K562 (cell line): Measurements from ENCODE around the gene OOSP1. TPM values are rescaled to one million over a fixed set of nuclear protein-coding genes. Genes with fewer than 3 reads are reported as not detected.
A peak's percentile ranks its signal among the peaks of the same experiment; 100 is the strongest.

Experiments used
- BACH1 ChIP-seq: fragments of 200-800 bp; sonication (Bioruptor generic); IDR thresholded peaks from 2 replicates; pipeline ENCODE4 v1.6.1; 2016; ENCODE audit warnings: missing genetic modification characterization, missing compliant biosample characterization
- CHD1 ChIP-seq: fragments of 200-600 bp; sonication (generic); IDR thresholded peaks from one replicate; pipeline ENCODE4 v1.6.1; 2012; ENCODE audit warnings: mild to moderate bottlenecking, moderate library complexity, low read length, inconsistent platforms
- CHD2 ChIP-seq: IDR thresholded peaks from 2 replicates; pipeline ENCODE4 v1.6.1; 2011; ENCODE audit warnings: low read depth, low read length
- EP400 ChIP-seq: fragments of 450-650 bp; IDR thresholded peaks from 2 replicates; pipeline ENCODE4 v1.6.1; 2017; ENCODE audit warnings: antibody characterized with exemption, mild to moderate bottlenecking, moderate library complexity
- FOXP4 ChIP-seq: sonication (generic); formaldehyde crosslinking; IDR thresholded peaks from 2 replicates; pipeline ENCODE4 v1.8.0; 2022; ENCODE audit warnings: mild to moderate bottlenecking, missing genetic modification reagents, borderline replicate concordance
- ILF3 ChIP-seq: fragments of 450-650 bp; IDR thresholded peaks from 2 replicates; pipeline ENCODE4 v1.6.1; 2018; ENCODE audit warnings: antibody characterized with exemption, mild to moderate bottlenecking, moderate library complexity, borderline replicate concordance
- MAFG ChIP-seq: fragments of 450-650 bp; conservative IDR thresholded peaks from 2 replicates; pipeline ENCODE4 v1.6.1; 2016; ENCODE audit warnings: missing genetic modification characterization, missing compliant biosample characterization
- NFIX ChIP-seq: fragments of 250-450 bp; sonication (Bioruptor Pico); IDR thresholded peaks from 2 replicates; pipeline ENCODE4 v1.4.0; 2020; ENCODE audit warnings: low read depth, mild to moderate bottlenecking, moderate library complexity
- NR2F6 ChIP-seq: fragments of 450-650 bp; formaldehyde crosslinking; IDR thresholded peaks from 2 replicates; pipeline ENCODE4 v1.4.0; 2020; ENCODE audit warnings: mild to moderate bottlenecking
- RNF2 ChIP-seq: sonication (generic); IDR thresholded peaks from 2 replicates; pipeline ENCODE4 v1.6.1; 2016
- RUNX1 ChIP-seq: sonication (generic); IDR thresholded peaks from 2 replicates; pipeline ENCODE4 v1.6.1; 2016; ENCODE audit warnings: antibody characterized with exemption, low read depth
- SMARCB1 ChIP-seq: IDR thresholded peaks from 2 replicates; pipeline ENCODE4 v1.6.1; 2011; ENCODE audit warnings: improper control_type of control experiment, low read depth; ENCODE audit not compliant: insufficient read length
- SRF ChIP-seq, 2 experiments: fragments of 250-450, 450-650 bp in 1 of 2; sonication (Bioruptor Pico) in 1 of 2; sonication (generic) in 1 of 2; formaldehyde crosslinking; IDR thresholded peaks; 2 replicates each; pipeline versions ENCODE4 v1.5.0 to v1.5.1; 2020 to 2022; ENCODE audit warnings: mild to moderate bottlenecking in 1 of 2, missing genetic modification reagents in 1 of 2
- TEAD1 ChIP-seq, 2 experiments: fragments of 450-650 bp in 1 of 2; sonication (generic) in 1 of 2; formaldehyde crosslinking; IDR thresholded peaks; 2 replicates each; pipeline versions ENCODE4 v1.4.0 to v1.8.0; 2020 to 2022; ENCODE audit warnings: mild to moderate bottlenecking in 2 of 2, missing genetic modification reagents in 1 of 2
- ZFP30 ChIP-seq: fragments of 250-450 bp; sonication (Bioruptor Pico); IDR thresholded peaks from 2 replicates; pipeline ENCODE4 v1.8.0; 2022; ENCODE audit warnings: moderate library complexity, mild to moderate bottlenecking, inconsistent platforms, borderline replicate concordance
- ZNF12 ChIP-seq: sonication (generic); formaldehyde crosslinking; IDR thresholded peaks from 2 replicates; pipeline ENCODE4 v1.4.0; 2020; ENCODE audit warnings: mild to moderate bottlenecking, missing genetic modification reagents
- ZNF57 ChIP-seq: fragments of 450-650 bp; formaldehyde crosslinking; IDR thresholded peaks from 2 replicates; pipeline ENCODE4 v1.4.0; 2020; ENCODE audit warnings: mild to moderate bottlenecking, moderate library complexity
- ZNF583 ChIP-seq: fragments of 250-450 bp; sonication (Bioruptor Pico); IDR thresholded peaks from 2 replicates; pipeline ENCODE4 v1.4.0; 2020
- ZNF584 ChIP-seq: fragments of 200-800 bp; sonication (Bioruptor generic); IDR thresholded peaks from 2 replicates; pipeline ENCODE4 v1.6.1; 2016; ENCODE audit warnings: low read depth, mild to moderate bottlenecking, missing genetic modification characterization, missing compliant biosample characterization
- polyA plus RNA-seq, 8 experiments: library from polyadenylated mRNA; depleted of rRNA in 4 of 8; stranded (reverse) in 5 of 8; unstranded in 3 of 8; fragments of >200 nt; fragmentation: Nextera tagmentation in 2 of 8; fragmentation: Illumina TruSeq in 1 of 8; extraction: Ambion mirVana in 2 of 8; extraction: Trizol in 1 of 8; gene quantifications; 2 replicates each; pipeline versions ENCODE4 v1.2.1 to v1.2.3, GENCODE V29; 2011 to 2014; ENCODE audit warnings: inconsistent platforms in 1 of 8, missing spikeins in 1 of 8
- total RNA-seq, 7 experiments: library from RNA; depleted of rRNA in 6 of 7; stranded (reverse); fragments of >200 nt in 6 of 7; fragmentation: Illumina TruSeq in 2 of 7; extraction: Trizol in 2 of 7; gene quantifications; 2 replicates each; pipeline versions ENCODE4 v1.2.1 to v1.2.3, GENCODE V29; 2011 to 2021; ENCODE audit warnings: low replicate concordance in 1 of 7
- TF ChIP-seq, protein P1 (sequence below): fragments of 200-400 bp; formaldehyde crosslinking; IDR thresholded peaks from 2 replicates; pipeline ENCODE4 v1.6.1; 2017; ENCODE audit warnings: mild to moderate bottlenecking, low read depth, low read length, moderate library complexity
- TF ChIP-seq, protein P2 (sequence below): IDR thresholded peaks from 2 replicates; pipeline ENCODE4 v1.6.1; 2016; ENCODE audit warnings: missing genetic modification characterization, missing compliant biosample characterization
- TF ChIP-seq, protein P3 (sequence below): IDR thresholded peaks from 2 replicates; pipeline ENCODE4 v1.6.1; 2014; ENCODE audit warnings: antibody characterized with exemption

The OOSP1 gene
- total and polyA plus RNA-seq, 9 of the 15 experiments (the other 6 are each of a cell fraction or from before 2014, with no cell fraction given): 0.14 to 3.0 (median 0.61) TPM

DNA sequence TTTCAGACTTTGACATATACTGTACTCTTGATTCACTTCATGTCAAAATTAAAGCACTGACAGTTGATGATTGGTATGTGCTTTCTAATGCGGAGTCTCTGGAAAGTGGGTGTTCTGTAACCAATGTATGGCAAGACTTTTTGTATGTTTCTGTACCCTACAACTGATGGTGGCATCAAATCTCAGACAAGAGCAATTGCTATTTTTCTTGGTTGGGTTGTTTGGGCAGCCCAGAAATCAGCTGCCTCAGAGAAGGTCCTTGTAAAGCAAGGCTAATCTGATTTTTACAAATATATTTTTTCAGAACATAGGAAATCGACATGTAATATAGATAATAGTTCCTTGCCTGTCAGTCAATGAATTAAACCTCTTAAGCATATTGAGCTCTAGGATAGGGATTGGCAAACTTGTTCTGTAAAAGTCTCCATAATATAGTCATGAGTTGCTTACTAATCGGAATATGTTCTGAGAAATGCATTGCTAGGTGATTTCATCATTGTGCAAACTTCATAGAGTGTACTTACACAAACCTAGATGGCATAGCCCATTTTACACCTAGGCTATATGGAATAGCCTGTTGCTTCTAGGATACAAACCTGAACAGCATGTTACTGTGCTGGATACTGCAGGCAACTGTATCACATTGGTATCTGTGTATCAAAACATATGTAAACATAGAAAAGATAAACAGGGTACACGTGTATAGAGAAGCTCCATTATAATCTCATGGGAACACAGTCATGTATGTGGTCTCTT lies 15.4 kb downstream of the OOSP1 start (continued):
- TF ChIP-seq, protein P1, sequence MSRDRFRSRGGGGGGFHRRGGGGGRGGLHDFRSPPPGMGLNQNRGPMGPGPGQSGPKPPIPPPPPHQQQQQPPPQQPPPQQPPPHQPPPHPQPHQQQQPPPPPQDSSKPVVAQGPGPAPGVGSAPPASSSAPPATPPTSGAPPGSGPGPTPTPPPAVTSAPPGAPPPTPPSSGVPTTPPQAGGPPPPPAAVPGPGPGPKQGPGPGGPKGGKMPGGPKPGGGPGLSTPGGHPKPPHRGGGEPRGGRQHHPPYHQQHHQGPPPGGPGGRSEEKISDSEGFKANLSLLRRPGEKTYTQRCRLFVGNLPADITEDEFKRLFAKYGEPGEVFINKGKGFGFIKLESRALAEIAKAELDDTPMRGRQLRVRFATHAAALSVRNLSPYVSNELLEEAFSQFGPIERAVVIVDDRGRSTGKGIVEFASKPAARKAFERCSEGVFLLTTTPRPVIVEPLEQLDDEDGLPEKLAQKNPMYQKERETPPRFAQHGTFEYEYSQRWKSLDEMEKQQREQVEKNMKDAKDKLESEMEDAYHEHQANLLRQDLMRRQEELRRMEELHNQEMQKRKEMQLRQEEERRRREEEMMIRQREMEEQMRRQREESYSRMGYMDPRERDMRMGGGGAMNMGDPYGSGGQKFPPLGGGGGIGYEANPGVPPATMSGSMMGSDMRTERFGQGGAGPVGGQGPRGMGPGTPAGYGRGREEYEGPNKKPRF: no peak
- no peak for TF ChIP-seq RNF2
- no peak for TF ChIP-seq ILF3
- no peak for TF ChIP-seq FOXP4
- peak in 1 of 2 experiments; percentile 62; a peak in 1 of 4 replicates for TF ChIP-seq TEAD1 (CRISPR knock-in tag; IDR thresholded peaks at IDR 0.05)
- peak; percentile 64; the same call in 1 of the 2 replicates for TF ChIP-seq BACH1 (tag)
- TF ChIP-seq ZNF57: no peak
- TF ChIP-seq NFIX (CRISPR knock-in tag): no peak
- no peak for TF ChIP-seq CHD2
- TF ChIP-seq MAFG (tag): no peak
- TF ChIP-seq ZNF12: no peak
- TF ChIP-seq RUNX1: no peak
- 0 out of 2 replicates have a peak, but pooled peaks have one; percentile 16 for TF ChIP-seq EP400
- TF ChIP-seq, protein P2, sequence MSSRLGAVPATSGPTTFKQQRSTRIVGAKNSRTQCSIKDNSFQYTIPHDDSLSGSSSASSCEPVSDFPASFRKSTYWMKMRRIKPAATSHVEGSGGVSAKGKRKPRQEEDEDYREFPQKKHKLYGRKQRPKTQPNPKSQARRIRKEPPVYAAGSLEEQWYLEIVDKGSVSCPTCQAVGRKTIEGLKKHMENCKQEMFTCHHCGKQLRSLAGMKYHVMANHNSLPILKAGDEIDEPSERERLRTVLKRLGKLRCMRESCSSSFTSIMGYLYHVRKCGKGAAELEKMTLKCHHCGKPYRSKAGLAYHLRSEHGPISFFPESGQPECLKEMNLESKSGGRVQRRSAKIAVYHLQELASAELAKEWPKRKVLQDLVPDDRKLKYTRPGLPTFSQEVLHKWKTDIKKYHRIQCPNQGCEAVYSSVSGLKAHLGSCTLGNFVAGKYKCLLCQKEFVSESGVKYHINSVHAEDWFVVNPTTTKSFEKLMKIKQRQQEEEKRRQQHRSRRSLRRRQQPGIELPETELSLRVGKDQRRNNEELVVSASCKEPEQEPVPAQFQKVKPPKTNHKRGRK: no peak
- no peak for TF ChIP-seq SMARCB1
- TF ChIP-seq CHD1: no peak
- TF ChIP-seq SRF (CRISPR knock-in tag; IDR thresholded peaks at IDR 0.05): 0 out of 4 replicates have a peak, but pooled peaks of 1 of the 2 experiments have one; percentile 23
- TF ChIP-seq ZNF583 (CRISPR knock-in tag): peak; percentile 80; the same call in 1 of the 2 replicates
- no peak for TF ChIP-seq ZFP30
- TF ChIP-seq, protein P3, sequence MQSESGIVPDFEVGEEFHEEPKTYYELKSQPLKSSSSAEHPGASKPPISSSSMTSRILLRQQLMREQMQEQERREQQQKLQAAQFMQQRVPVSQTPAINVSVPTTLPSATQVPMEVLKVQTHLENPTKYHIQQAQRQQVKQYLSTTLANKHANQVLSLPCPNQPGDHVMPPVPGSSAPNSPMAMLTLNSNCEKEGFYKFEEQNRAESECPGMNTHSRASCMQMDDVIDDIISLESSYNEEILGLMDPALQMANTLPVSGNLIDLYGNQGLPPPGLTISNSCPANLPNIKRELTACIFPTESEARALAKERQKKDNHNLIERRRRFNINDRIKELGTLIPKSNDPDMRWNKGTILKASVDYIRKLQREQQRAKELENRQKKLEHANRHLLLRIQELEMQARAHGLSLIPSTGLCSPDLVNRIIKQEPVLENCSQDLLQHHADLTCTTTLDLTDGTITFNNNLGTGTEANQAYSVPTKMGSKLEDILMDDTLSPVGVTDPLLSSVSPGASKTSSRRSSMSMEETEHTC: no peak
- no peak for TF ChIP-seq NR2F6 (CRISPR knock-in tag)
- TF ChIP-seq ZNF584: peak; percentile 94
